ENCODE data around the gene KRTAP25-1.

- TF ChIP-seq GATA2 (IDR thresholded peaks at IDR 0.05; ENCODE audit: low read depth, low read length): no peak
- no peak for TF ChIP-seq GATA3 (IDR thresholded peaks at IDR 0.05; ENCODE audit: low read depth, low read length)
These were observed 49.4 kb upstream of the KRTAP25-1 start for GRCh38 chr21:30338717-30339116.

Measured in SH-SY5Y (cell line).